GM21786 (cell line): ENCODE measurements around the gene DDX21.
"Not testable (repeated sequence)": the region's sequence is repeated elsewhere in the genome, so short reads cannot be mapped to it uniquely, and the experiment has no call there.

Source experiments
- ATAC-seq: cut with Tn5 transposase; IDR thresholded peaks from one replicate; pipeline ENCODE4 v1.9.1; 2021; ENCODE audit not compliant: unreplicated experiment

Gene DDX21

DNA sequence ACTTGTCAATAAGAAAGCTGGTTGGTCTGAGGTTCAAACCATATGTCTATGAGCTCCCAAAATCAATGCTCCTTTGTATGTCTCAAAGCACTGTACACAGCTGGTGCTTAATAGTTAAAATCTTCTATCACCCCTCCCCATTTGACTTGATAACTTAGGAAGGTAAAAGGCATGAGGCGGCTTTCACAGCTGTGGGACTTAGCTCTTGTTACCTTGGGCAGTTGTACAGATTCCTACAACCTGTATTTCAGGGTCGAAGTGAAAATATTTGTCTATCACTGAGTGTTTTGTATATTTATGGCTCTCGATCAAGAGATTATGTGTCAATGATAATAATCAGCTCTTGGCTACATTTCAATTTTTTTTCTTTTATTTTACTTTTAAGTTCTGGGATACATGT lies 31.6 kb downstream of the DDX21 start:
- ATAC-seq = no peak

DNA sequence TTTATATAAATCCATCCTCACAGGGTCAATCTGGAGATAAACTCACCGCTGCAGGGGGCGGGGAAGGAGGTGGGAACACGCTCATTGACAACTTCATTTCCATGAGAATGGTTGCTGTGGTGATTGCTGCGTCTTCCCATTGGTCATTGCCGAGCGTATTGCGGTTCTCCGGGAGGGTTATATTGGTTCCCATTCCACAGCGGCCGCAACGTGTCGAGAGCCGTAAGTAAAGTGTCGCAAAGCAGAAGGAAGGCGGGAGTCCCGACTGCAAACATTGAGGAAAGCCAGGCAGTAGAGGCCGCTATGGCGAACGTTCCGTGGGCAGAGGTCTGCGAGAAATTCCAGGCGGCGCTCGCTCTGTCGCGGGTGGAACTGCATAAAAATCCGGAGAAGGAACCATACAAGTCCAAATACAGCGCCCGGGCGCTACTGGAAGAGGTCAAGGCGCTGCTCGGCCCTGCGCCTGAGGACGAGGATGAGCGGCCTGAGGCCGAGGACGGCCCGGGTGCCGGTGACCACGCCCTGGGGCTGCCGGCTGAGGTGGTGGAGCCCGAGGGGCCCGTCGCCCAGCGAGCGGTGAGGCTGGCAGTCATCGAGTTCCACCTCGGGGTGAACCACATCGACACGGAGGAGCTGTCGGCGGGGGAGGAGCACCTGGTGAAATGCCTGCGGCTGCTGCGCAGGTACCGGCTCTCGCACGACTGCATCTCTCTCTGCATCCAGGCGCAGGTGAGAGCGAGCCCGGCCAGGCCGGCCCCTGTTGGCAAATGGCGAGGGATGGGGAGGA lies 32.8 kb downstream of the DDX21 start, which contains the start of gene KIFBP:
TSS of gene KIFBP (plus strand) at position 274 of the 787 bp plus-strand sequence. CDS start at position 304, 30 bp downstream.
- peak; percentile 79 for ATAC-seq

DNA sequence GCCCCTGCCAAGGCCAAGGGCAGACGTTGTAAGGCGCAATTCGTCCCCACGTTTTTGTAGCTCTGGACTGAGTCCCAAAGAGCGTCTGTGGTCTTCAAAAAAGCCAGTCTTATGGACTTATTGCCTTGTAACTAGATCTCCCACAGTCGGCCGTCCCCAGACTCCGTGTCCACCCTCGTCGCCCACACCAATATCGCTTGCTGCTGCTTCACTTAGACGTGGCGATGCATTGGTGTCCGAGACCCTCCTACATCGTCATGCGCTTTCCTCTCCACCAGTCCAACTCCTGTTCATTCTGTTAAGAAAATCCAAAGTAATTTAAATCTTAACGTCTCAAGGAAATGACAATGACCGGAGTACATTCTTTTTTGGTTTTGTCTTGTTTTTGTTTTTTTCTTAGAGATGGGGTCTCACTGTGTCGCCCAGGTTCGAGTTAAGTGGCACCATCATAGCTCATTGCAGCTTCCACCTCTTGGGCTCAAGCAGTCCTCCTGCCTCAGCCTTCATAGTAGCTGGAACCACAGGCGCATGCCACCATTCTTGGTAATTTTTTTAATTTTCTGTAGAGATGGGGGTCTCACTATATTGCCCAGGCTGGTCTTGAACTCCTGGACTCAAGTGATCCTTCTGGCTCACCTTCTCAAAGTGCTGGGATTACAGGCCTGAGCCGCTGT lies 33.5 kb downstream of the DDX21 start:
- no peak for ATAC-seq

DNA sequence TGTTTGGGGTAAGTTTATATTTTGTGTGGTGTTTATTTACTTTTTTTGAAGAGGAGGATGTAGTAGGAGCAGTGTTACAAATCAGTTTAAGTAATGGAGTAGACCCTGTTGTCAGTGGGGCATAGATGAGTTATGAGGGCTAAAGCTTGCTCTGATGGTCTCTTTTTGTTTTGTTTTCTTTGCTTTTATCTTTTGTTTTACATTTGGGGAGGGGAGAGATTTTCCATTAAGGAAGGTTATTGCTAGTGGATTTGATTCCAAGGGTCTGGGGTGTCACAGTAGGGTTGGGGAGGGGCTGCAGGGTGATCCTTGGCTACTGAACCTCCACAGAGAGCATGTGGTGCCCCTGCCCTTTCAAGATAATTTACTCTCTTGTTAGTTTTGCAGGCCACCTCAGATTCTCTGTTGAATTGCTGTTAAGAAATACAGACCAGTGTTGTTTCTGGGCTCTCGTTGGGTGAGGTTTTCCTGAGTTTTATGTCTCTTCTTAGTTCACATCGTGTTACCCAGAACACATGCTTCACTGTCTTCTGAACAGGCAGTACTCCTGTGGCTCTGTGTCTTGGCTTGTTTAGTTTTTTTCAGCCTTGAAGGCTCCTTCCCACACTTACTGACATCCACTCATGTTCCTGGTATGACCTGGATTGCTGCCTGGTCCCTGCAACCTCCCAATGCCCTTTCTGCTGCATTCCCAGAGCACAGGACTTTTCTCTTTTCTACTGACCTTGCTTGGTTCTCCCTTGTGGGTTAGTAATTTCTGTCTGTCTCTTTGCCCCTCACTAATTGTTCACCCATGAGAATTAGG lies 36.9 kb downstream of the DDX21 start:
- ATAC-seq = no peak

DNA sequence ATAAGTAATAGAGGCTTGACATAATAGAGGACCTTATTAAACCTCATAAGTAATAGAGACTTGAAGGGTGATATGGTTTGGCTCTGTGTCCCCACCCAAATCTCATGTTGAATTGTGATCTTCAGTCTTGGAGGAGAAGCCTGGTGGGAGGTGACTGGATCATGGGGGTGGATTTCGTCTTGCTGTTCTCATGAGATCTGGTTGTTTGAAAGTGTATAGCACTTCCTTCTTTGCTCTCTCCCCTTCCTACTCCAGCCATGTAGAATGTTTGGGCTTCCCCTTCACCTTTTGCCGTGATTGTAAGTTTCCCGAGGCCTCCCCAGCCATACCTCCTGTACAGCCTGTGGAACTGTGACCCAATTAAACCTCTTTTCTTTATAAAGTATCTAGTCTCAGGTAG lies 41.2 kb downstream of the DDX21 start:
- ATAC-seq = peak; percentile 29

DNA sequence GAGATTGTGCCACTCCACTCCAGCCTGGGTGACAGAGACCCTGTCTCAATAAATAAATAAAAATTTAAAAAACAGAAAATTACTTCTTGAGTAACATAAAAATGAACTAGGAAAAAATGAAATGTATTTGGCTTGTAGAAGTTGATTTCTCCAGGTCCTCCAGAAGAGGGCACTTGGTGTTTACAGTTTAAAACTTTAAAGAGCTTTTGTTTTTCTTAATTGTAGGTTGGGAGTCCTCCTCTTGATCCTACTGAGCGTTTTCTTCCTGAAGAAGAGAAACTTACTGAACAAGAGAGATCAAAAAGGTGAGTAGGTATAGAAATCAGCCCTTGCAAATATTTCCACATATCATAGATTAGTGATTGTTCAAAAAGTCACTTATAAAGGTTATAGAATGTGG lies 48.9 kb downstream of the DDX21 start:
- ATAC-seq = no peak

DNA sequence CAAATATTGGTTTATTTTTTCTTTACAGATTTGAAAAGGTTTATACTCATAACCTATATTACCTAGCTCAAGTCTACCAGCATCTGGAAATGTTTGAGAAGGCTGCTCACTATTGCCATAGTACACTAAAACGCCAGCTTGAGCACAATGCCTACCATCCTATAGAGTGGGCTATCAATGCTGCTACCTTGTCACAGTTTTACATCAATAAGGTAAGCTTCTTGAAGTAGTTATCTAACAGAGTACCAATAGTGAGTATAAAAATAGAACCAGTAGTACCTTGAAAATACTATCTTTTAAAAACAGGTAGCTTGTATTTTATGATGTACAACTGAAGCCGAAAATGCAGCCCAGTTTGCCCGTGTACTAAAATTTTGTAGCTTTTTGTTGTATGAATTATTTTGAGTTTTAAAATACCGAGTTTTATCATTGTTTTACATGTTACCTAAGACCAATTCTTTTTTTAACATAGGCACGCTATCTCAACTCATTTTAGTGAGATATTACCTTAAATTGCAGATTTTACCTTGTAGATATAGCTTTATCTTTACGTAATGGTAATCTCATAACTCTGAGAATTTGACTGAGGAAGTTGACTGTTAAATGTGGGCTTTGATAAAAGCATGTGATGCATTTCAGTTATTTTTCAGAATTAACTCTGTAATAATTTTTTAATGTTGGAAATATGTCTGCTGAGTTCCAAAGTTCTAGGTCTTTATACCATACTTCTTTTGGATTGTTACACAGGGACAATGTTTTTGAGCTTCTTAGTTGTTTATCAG lies 49.9 kb downstream of the DDX21 start:
- ATAC-seq = no peak

DNA sequence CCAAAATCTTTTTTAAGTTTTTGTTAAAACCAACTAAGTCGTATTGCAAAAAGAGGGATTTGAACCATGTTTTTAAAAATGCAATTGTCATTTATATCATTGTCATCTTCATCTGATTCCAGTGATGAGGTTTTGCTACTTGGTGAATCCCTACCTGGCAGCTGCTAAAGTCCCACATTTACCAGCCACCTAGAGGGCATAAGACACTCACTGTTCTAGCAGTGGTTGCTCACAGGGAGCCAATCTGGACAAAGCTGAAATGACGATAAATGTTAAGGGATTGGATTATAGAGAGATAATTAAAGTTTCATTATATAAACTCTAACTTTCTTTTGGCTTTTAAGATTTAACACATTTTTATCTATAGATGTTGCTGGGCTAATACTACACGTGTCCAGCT lies 51.3 kb downstream of the DDX21 start:
- no peak for ATAC-seq

DNA sequence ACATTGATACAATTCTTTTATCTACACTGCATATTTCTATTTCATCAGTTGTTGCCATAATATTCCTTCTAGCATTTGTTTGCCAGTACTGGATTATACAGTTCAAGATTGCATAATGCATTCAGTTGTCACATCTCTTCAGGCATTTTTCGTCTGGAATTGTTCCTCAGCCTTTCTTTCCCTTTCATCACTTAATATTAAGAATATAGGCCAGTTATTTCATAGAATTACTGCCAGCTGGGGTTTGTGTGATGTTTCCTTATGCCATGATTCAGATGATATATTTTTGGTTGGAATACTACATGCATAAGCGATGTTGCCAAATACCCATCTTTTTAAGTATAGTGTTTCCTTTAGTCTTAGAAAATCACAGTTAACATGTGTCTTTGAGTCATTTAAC lies 53.4 kb downstream of the DDX21 start:
- no peak for ATAC-seq

DNA sequence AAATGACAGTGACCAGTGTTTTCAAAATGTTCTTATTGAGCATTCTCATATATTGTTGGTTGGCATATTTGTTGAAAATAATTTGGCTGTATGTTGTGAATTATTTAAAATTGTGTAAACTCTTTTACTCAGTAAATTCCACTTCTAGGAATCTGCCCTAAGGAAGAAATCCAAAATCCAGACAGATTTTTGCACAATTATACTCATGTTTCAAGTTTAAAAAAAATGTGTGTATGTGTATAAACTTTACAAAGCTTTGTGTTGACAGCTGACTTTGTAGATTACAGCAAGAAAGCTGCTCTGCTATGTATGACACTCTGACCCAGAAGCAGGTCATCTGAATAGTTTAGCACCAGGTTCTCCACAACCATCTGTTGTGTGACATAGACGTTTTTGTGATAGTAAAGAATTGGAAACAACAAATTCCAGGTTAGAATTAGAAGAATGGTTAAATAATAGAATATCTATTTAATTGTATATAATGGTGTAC lies 54.2 kb downstream of the DDX21 start:
- no peak for ATAC-seq

DNA sequence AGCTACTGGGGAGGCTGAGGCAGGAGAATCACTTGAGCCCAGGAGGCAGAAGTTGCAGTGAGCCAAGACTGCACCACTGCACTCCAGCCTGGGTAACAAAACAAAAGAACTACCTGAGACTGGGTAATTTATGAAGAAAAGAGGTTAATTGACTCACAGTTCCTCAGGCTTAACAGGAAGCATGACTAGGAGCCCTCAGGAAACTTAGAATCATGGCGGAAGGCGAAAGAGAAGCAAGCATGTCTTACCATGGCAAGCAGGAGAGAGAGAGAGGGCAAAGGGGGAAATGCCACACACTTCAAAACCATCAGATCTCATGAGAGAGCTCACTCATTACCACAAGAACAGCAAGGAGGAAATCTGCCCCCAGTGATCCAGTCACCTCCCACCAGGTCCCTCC lies 56.8 kb downstream of the DDX21 start:
- ATAC-seq = not testable (repeated sequence)

DNA sequence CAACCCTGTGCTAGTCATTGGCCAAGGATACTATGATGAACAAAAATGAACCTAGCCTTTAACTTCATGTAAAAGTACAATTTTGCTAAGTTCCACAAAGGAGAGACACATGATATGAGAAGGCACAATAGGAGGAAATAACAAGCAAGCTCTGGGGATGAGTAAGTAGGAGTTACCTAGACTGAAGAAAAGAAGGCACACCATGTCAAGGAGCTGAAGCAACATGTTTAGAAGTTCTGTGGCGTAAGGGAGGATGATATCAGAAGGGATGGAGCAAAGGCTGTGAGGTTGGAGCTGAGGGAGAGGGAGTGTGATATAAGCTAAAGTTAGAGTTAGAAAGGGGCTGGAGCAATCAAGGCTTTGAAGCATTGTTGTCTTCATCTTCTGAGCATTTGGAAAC lies 58.2 kb downstream of the DDX21 start:
- no peak for ATAC-seq

DNA sequence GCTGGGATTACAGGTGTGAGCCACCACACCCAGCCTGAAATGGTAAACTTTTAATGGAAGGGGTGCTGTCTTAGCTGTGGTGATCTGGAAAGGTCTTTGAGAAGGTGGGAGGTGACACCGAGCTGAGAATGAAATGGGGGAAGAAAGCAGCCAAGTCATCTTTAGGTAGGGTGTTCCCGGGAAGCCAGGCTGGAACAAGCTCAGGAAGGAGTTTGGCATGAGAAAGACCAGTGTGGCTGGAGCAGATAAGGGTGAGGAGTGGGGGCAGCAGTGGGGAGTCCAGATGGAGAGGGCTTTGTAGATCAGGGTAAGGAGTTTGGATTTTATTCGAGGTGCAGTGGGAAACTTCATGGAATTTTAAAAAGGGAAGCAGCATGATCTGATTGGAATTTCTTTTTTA lies 62.6 kb downstream of the DDX21 start:
- ATAC-seq = no peak

DNA sequence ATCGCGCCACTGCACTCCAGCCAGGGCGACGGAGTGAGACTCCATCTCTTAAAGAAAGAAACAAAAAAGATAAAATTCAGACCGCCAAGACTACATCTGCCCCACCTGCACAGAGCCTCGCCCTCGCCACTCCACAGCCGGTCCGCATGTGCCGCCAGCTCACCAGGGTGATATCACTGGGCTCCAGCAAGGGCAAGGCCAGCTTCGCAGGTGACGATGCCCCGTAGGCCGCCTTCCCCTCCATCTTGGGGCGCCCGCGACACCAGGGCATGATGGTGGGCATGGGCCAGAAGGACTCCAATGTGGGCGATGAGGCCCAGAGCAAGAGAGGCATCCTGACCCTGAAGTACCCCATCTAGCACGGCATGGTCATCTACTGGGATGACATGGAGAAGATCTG lies 66.6 kb downstream of the DDX21 start:
- ATAC-seq = no peak

DNA sequence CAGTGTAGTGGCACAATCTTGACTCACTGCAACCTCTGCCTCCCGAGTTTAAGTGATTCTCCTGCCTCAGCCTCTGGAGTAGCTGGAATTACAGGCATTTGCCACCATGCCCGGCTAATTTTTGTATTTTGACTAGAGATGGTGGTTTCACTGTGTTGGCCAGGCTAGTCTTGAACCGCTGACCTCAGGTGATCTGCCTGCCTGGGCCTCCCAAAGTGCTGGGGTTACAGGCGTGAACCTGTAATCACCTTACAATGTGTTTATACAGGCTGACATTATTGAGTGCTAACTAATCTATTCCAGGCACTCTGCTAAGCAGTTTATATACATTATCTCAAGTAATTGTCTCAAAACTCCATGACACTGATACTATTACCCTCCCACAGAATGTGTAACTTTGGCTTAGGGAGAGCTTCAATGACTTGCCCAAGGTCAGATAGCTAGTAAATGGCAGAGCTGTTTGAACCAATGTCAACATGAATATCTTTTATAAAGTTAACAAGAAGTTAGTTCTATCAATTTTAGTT lies 69.5 kb downstream of the DDX21 start:
- ATAC-seq = no peak

DNA sequence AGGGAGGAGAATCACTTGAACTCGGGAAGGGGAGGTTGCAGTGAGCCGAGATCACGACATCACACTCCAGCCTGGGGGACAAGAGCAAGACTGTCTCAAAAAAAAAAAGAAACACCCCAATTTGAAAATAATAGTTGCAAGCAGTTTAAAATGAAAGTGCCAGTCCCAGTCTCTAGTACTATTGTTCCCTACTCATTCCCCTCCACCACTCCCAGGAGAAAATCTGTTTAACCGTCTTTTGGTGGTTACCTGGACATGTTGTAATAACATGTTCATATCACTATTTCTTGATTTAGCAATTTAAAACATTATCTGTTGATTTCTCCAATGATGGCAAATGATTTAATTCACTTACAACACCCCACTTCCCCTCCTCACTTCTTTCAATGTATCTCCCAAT lies 77.3 kb downstream of the DDX21 start:
- no peak for ATAC-seq
